K562 (cell line): Measurements from ENCODE around the gene ANKMY1. TPM values are rescaled to one million over a fixed set of nuclear protein-coding genes. Genes with fewer than 3 reads are reported as not detected.

Source experiments
- CREBBP ChIP-seq: IDR thresholded peaks from one replicate; pipeline ENCODE4 v1.6.1; 2012; ENCODE audit warnings: low read depth, mild to moderate bottlenecking, control low read depth, inconsistent platforms, low read length
- E2F3 ChIP-seq: fragments of 250-450 bp; sonication (Bioruptor Pico); IDR thresholded peaks from 2 replicates; pipeline ENCODE4 v1.4.0; 2020; ENCODE audit warnings: mild to moderate bottlenecking
- GABPA ChIP-seq: fragments of 200-800 bp; sonication (Bioruptor generic); conservative IDR thresholded peaks from 2 replicates; pipeline ENCODE4 v1.6.1; 2016; ENCODE audit warnings: low read depth, missing genetic modification characterization, missing compliant biosample characterization
- HNRNPH1 ChIP-seq: fragments of 200-400 bp; formaldehyde crosslinking; optimal IDR thresholded peaks from 2 replicates; pipeline ENCODE3; 2017; ENCODE audit warnings: low read depth, mild to moderate bottlenecking, low read length, moderate library complexity
- RAD21 ChIP-seq, 2 experiments: fragments of 250-450 bp in 1 of 2; fragments of 450-650 bp in 1 of 2; sonication (Bioruptor Pico) in 1 of 2; formaldehyde crosslinking in 1 of 2; IDR thresholded peaks in 1 of 2; conservative IDR thresholded peaks in 1 of 2; 2 replicates each; pipeline versions ENCODE4 v1.4.0 to v1.8.0; 2020 to 2022; ENCODE audit warnings: mild to moderate bottlenecking in 2 of 2, moderate library complexity in 1 of 2
- RAD51 ChIP-seq: fragments of 450-650 bp; IDR thresholded peaks from 2 replicates; pipeline ENCODE4 v1.7.1; 2016; ENCODE audit warnings: low read depth, mild to moderate bottlenecking, borderline replicate concordance
- RFX5 ChIP-seq: IDR thresholded peaks from 2 replicates; pipeline ENCODE4 v1.6.1; 2011; ENCODE audit warnings: low read depth, mild to moderate bottlenecking, improper control_type of control experiment, low read length
- ZBTB7A ChIP-seq: IDR thresholded peaks from 2 replicates; pipeline ENCODE4 v1.6.1; 2011; ENCODE audit warnings: low read depth, mild to moderate bottlenecking, low read length, moderate library complexity, borderline replicate concordance; ENCODE audit not compliant: control insufficient read depth
- polyA plus RNA-seq, 8 experiments: library from polyadenylated mRNA; depleted of rRNA in 4 of 8; stranded (reverse) in 5 of 8; unstranded in 3 of 8; fragments of >200 nt; fragmentation: Nextera tagmentation in 2 of 8; fragmentation: Illumina TruSeq in 1 of 8; extraction: Ambion mirVana in 2 of 8; extraction: Trizol in 1 of 8; gene quantifications; 2 replicates each; pipeline versions ENCODE4 v1.2.1 to v1.2.3, GENCODE V29; 2011 to 2014; ENCODE audit warnings: inconsistent platforms in 1 of 8, missing spikeins in 1 of 8
- total RNA-seq, 7 experiments: library from RNA; depleted of rRNA in 6 of 7; stranded (reverse); fragments of >200 nt in 6 of 7; fragmentation: Illumina TruSeq in 2 of 7; extraction: Trizol in 2 of 7; gene quantifications; 2 replicates each; pipeline versions ENCODE4 v1.2.1 to v1.2.3, GENCODE V29; 2011 to 2021; ENCODE audit warnings: low replicate concordance in 1 of 7
- TF ChIP-seq, protein P1 (sequence below): conservative IDR thresholded peaks from 2 replicates; pipeline ENCODE4 v1.6.1; 2011; ENCODE audit warnings: low read depth, mild to moderate bottlenecking, low read length; ENCODE audit not compliant: control insufficient read depth
- TF ChIP-seq, protein P2 (sequence below): fragments of 450-650 bp; IDR thresholded peaks from 2 replicates; pipeline ENCODE4 v1.6.1; 2017; ENCODE audit warnings: mild to moderate bottlenecking, moderate library complexity
- TF ChIP-seq, protein P3 (sequence below): fragments of 200-800 bp; sonication (Bioruptor generic); IDR thresholded peaks from 2 replicates; pipeline ENCODE4 v1.6.1; 2017; ENCODE audit warnings: missing genetic modification characterization, missing compliant biosample characterization

The ANKMY1 gene
- total and polyA plus RNA-seq, 9 of the 15 experiments (the other 6 are each of a cell fraction or from before 2014, with no cell fraction given) = 0.75 to 15.1 (median 11.7) TPM

DNA sequence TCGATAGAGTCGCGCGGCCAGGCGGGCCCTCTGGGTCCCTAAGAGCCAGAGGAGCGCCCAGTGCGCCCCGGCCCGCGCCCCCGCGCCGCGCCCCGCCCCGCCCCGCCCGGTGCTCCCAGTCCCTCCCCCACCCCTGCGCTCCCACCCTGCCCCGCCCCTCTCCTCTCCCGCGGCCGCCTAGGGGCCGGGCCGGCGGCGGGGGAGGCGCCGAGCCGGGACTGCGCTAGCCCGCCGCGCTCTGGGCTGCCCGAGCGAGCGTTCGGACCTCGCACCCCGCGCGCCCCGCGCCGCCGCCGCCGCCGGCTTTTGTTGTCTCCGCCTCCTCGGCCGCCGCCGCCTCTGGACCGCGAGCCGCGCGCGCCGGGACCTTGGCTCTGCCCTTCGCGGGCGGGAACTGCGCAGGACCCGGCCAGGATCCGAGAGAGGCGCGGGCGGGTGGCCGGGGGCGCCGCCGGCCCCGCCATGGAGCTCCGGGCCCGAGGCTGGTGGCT, 122.3 kb downstream of the ANKMY1 start, which contains the start of gene GPC1 (continued):
- TF ChIP-seq, protein P1, sequence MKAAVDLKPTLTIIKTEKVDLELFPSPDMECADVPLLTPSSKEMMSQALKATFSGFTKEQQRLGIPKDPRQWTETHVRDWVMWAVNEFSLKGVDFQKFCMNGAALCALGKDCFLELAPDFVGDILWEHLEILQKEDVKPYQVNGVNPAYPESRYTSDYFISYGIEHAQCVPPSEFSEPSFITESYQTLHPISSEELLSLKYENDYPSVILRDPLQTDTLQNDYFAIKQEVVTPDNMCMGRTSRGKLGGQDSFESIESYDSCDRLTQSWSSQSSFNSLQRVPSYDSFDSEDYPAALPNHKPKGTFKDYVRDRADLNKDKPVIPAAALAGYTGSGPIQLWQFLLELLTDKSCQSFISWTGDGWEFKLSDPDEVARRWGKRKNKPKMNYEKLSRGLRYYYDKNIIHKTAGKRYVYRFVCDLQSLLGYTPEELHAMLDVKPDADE = no peak
- no peak for TF ChIP-seq RAD51
- no peak for TF ChIP-seq HNRNPH1
- no peak for TF ChIP-seq RAD21 (CRISPR knock-in tag; conservative IDR thresholded peaks at IDR 0.05 in 1 of 2, IDR thresholded peaks at IDR 0.05 in 1 of 2)
- TF ChIP-seq, protein P2, sequence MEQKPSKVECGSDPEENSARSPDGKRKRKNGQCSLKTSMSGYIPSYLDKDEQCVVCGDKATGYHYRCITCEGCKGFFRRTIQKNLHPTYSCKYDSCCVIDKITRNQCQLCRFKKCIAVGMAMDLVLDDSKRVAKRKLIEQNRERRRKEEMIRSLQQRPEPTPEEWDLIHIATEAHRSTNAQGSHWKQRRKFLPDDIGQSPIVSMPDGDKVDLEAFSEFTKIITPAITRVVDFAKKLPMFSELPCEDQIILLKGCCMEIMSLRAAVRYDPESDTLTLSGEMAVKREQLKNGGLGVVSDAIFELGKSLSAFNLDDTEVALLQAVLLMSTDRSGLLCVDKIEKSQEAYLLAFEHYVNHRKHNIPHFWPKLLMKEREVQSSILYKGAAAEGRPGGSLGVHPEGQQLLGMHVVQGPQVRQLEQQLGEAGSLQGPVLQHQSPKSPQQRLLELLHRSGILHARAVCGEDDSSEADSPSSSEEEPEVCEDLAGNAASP = no peak
- no peak for TF ChIP-seq RFX5
- TF ChIP-seq GABPA (tag) = peak; percentile 68
- no peak for TF ChIP-seq CREBBP
- peak; percentile 1; the same call in 1 of the 2 replicates for TF ChIP-seq ZBTB7A
- TF ChIP-seq, protein P3, sequence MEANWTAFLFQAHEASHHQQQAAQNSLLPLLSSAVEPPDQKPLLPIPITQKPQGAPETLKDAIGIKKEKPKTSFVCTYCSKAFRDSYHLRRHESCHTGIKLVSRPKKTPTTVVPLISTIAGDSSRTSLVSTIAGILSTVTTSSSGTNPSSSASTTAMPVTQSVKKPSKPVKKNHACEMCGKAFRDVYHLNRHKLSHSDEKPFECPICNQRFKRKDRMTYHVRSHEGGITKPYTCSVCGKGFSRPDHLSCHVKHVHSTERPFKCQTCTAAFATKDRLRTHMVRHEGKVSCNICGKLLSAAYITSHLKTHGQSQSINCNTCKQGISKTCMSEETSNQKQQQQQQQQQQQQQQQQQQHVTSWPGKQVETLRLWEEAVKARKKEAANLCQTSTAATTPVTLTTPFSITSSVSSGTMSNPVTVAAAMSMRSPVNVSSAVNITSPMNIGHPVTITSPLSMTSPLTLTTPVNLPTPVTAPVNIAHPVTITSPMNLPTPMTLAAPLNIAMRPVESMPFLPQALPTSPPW = peak; percentile 82
- TF ChIP-seq E2F3 (CRISPR knock-in tag) = no peak
